SU-DHL-6 (cell line): ENCODE results near the gene DENND2A.

Experiments
- CTCF ChIP-seq: fragments of 200-600 bp; sonication (generic); IDR thresholded peaks from one replicate; pipeline ENCODE4 v1.5.1; 2017; ENCODE audit warnings: antibody characterized with exemption, mild to moderate bottlenecking, low read length, moderate library complexity; ENCODE audit not compliant: insufficient read depth, poor library complexity, severe bottlenecking
- EZH2phosphoT487 ChIP-seq: fragments of 200-600 bp; sonication (generic), shearing (Covaris generic); conservative IDR thresholded peaks from 2 replicates; pipeline ENCODE4 v1.6.1; 2018; ENCODE audit warnings: mild to moderate bottlenecking, antibody characterized with exemption, low read length, moderate library complexity, mixed read lengths

- no peak for TF ChIP-seq CTCF
- no peak for TF ChIP-seq EZH2phosphoT487
Measured at GRCh38 chr7:140489026-140489359, 151.6 kb downstream of the DENND2A start.
